ENCODE results near the gene SLC35G6.
A peak's percentile ranks its signal among the peaks of the same experiment; 100 is the strongest.
"Not testable (repeated sequence)": the region's sequence is repeated elsewhere in the genome, so short reads cannot be mapped to it uniquely, and the experiment has no call there.

SLC35G6 gene

DNA sequence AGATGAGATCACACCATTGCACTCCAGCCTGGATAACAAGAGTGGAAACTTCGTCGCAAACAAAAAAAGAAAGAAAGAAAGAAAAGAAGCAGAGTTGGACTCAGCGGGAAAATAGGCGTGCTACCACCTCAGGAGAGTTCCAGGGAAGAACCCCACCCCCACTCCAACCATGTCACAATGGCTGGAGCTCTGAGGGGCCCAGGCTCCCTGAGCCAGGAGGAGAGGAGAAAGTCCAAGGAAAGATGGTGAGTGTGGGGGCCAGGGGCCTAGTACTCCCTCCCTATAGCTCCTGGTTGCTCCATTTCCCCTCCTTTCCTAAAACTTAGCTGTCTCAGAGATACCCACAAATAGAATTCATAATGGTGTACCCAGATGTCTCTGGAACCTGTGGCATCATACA is at the start of gene SLC35G6:
Gene SLC35G6 (plus strand): TSS at position 172 of the 400 bp plus-strand sequence. CDS start 71 bp downstream, at position 243.
- DNase-seq (ENCODE audit: extremely low spot score); POLR2A ChIA-PET: not testable (repeated sequence)
- CTCF ChIA-PET: interaction anchor here (2.0 kb wide), 1 partner anchor 27 kb away, joined by 5 read pairs; no protein-coding TSS in a partner anchor

DNA sequence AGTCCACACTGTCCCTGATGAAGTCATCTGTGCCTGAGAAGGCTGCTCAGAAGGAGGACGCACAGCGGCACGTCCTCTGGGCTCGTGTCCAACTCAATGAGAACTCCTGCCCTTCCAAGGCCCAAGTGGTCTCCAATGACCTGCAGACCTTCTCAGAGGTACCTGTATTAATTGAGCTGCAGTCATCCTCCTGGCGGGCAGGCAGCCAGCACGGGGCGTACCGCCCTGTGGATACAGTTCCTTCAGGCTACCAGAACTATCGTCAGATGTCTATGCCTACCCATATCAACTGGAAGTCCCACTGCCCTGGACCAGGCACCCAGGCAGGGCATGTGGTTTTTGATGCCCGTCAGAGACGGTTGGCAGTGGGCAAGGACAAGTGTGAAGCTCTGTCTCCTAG is 49.0 kb upstream of the SLC35G6 start:
- DNase-seq (ENCODE audit: extremely low spot score): no peak
- TF ChIP-seq, protein P1, sequence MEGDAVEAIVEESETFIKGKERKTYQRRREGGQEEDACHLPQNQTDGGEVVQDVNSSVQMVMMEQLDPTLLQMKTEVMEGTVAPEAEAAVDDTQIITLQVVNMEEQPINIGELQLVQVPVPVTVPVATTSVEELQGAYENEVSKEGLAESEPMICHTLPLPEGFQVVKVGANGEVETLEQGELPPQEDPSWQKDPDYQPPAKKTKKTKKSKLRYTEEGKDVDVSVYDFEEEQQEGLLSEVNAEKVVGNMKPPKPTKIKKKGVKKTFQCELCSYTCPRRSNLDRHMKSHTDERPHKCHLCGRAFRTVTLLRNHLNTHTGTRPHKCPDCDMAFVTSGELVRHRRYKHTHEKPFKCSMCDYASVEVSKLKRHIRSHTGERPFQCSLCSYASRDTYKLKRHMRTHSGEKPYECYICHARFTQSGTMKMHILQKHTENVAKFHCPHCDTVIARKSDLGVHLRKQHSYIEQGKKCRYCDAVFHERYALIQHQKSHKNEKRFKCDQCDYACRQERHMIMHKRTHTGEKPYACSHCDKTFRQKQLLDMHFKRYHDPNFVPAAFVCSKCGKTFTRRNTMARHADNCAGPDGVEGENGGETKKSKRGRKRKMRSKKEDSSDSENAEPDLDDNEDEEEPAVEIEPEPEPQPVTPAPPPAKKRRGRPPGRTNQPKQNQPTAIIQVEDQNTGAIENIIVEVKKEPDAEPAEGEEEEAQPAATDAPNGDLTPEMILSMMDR (IDR thresholded peaks at IDR 0.05; ENCODE audit: control extremely low read depth, extremely low read depth, low read depth, missing control alignments): no peak
- ChIA-PET CTCF (interaction anchor here (0.8 to 1.5 kb wide), 4 partner anchors 12 to 151 kb away, joined by 3 to 5 read pairs (median 3); partner anchors contain the start of genes SENP3, SLC2A4 and SPEM1), POLR2A (interaction anchor here (0.5 to 0.6 kb wide), 2 partner anchors 9 to 41 kb away, joined by 3 read pairs; no protein-coding TSS in a partner anchor)

DNA sequence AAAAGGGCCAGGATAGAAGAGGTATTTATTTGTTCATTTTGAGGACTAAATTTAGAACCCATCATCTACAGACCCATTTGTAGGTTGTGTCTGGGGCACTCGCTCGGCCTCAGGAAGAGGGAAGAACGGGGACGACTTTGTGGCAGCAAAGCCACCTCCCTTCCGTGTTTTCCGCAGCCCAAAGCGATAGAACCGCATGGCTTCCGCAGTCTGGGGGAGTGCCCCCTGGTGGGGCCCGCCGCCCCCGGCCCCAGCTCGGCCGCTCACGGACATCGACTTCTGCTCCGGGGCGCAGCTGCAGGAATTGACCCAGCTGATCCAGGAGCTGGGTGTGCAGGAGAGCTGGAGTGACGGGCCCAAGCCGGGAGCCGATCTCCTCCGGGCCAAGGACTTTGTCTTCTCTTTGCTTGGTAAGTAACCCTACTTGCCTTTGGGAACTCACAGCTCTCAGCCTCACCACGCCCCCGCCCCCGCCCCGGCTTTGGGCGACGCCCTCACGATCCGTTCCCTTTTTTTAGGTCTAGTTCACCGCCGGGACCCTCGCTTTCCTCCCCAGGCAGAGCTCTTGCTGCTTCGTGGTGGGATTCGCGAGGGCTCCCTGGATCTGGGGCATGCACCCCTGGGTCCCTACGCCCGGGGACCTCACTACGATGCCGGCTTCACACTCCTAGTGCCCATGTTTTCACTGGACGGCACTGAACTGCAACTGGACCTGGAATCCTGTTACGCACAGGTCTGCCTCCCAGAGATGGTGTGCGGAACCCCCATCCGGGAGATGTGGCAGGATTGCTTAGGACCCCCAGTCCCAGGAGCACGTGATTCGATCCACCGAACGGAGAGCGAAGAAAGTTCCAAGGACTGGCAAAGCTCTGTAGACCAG is 45.3 kb upstream of the SLC35G6 start:
- TF ChIP-seq, protein P1 (IDR thresholded peaks at IDR 0.05; ENCODE audit: control extremely low read depth, extremely low read depth, low read depth, missing control alignments): peak; percentile 17
- peak; percentile 54 for DNase-seq (ENCODE audit: extremely low spot score)
- CTCF ChIA-PET: interaction anchor here (0.8 to 5.3 kb wide), 19 partner anchors 10 to 251 kb away, joined by 3 to 43 read pairs (median 4); partner anchors contain the start of genes CHRNB1, POLR2A, SENP3 and SPEM2
- POLR2A ChIA-PET: interaction anchor here (0.5 to 1.8 kb wide), 4 partner anchors 32 to 110 kb away, joined by 3 to 12 read pairs (median 6); partner anchors contain the start of genes POLR2A and TMEM256

DNA sequence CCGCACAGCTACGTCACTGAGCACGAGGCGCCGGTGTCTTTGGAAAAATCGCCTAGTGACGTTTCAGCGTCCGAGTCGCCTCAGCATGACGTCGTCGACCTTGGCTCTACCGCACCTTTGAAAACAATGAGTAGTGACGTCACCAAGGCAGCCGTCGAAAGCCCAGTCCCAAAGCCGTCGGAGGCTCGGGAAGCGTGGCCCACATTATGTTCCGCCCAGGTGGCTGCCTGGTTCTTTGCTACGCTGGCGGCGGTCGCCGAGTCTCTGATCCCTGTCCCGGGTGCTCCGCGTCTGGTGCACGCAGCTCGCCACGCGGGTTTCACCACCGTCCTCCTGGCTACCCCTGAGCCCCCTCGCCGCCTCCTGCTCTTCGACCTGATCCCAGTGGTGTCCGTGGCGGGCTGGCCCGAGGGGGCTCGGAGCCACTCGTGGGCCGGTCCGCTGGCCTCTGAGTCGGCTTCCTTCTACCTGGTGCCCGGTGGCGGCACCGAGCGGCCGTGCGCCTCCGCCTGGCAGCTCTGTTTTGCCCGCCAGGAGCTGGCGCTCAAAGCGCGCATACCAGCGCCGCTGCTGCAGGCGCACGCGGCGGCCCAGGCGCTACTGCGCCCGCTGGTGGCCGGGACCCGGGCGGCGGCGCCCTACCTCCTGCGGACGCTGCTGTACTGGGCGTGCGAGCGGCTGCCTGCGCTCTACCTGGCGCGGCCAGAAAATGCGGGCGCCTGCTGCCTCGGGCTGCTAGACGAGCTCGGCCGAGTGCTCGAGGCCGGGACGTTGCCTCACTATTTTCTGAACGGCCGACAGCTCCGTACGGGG is 44.5 kb upstream of the SLC35G6 start:
- peak; percentile 71 for DNase-seq (ENCODE audit: extremely low spot score)
- POLR2A ChIA-PET: interaction anchor here (1.2 to 1.8 kb wide), 2 partner anchors 33 to 47 kb away, joined by 6 to 12 read pairs; partner anchors contain the start of genes POLR2A and TMEM256
- CTCF ChIA-PET: interaction anchor here (0.8 to 5.3 kb wide), 20 partner anchors 9 to 152 kb away, joined by 3 to 43 read pairs (median 4); partner anchors contain the start of genes CHRNB1, POLR2A, SENP3 and SPEM2
- TF ChIP-seq, protein P1 (IDR thresholded peaks at IDR 0.05; ENCODE audit: control extremely low read depth, extremely low read depth, low read depth, missing control alignments): peak; percentile 92

DNA sequence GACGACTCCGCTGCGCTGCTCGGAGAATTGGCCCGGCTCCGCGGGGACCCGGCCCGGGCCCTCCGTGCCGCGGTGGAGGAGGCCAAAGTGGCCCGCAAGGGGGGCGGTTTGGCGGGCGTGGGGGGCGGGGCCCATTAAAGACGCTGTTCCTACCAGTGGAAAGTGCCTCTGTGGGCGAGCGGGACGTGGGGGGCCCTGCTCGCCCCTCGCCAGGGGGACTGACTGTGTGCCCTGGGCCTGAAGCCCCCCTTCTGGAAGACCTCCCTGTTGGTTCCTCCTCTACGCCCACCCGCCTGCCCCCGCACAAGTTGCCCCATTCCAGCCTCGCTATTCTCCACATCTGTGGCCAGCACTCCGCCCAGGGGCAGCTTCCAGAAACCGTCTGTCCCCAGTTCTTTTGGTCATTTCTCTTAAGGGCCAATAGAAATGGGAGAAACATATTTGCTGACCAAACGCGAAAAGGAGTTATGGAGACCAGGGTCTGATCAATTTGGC is 43.8 kb upstream of the SLC35G6 start:
- TF ChIP-seq, protein P1 (IDR thresholded peaks at IDR 0.05; ENCODE audit: control extremely low read depth, extremely low read depth, low read depth, missing control alignments): no peak
- ChIA-PET POLR2A (interaction anchor here (1.1 kb wide), 1 partner anchor 47 kb away, joined by 8 read pairs; the partner anchor contains the start of gene POLR2A), CTCF (interaction anchor here (0.9 to 5.3 kb wide), 17 partner anchors 8 to 152 kb away, joined by 3 to 43 read pairs (median 4); partner anchors contain the start of genes CHRNB1, POLR2A, SENP3 and SPEM2)
- DNase-seq (ENCODE audit: extremely low spot score): no peak

DNA sequence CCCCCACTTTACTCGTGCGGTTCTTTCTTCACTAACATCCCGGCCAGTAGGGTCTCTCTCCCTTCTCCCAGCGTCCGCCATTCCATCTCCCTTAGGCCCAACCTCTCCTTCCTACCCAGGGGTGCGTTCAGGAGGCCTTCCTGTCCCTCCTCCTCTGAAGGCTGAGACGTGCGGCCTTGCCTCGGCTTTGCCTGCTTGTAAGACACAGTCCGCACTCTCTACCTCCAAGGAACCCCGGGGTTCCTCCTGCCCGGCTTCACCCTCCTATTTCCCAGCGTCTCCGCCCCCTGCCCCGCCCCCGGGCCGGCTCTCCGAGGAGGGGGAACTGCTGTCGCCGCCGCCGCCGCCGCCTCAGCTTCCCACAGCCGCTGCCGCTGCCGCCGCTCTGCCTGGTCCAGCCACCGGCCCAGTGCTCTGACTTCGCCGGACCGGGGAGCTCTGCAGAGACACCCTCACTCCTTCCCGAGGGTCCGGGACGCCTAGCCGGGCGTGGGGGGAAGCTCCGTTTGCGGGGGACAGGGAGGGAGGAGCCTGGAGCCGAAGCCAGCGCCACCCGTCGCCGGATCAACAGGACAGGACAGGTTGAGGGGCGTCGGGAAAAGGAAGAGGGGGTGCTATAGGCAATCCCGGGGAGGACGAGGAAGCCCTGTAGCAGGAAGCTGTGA is 43.2 kb upstream of the SLC35G6 start:
- peak; percentile 52 for DNase-seq (ENCODE audit: extremely low spot score)
- CTCF ChIA-PET: interaction anchor here (0.6 to 5.3 kb wide), 5 partner anchors 15 to 122 kb away, joined by 3 to 43 read pairs (median 27); partner anchors contain the start of genes SENP3, TMEM95 and TNFSF13
- TF ChIP-seq, protein P1 (IDR thresholded peaks at IDR 0.05; ENCODE audit: control extremely low read depth, extremely low read depth, low read depth, missing control alignments): no peak
- POLR2A ChIA-PET: interaction anchor here (0.6 to 1.2 kb wide), 3 partner anchors 46 to 136 kb away, joined by 3 to 8 read pairs (median 3); partner anchors contain the start of gene POLR2A
